ENCODE measurements around the gene ZNF208.

DNA sequence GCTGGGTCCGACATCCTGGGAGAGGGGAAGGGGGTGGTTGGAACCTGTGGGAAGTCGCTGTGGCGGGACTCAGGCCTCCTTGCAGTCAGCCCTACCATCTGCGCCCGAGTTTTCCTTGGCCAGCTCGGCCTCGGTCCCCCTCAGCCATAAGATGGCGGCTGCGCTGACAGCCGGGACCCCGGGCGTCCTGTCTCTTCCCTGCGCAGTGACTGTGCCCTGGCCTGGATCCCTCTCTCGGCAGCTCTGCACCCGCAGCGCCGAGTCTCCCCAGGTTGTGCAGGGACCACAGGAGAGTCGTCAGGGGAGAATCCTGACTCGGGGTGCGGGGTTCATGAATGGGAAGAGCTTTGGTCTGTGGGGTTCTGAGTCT is 41.9 kb upstream of the ZNF208 start:
- TF ChIP-seq, protein P1, sequence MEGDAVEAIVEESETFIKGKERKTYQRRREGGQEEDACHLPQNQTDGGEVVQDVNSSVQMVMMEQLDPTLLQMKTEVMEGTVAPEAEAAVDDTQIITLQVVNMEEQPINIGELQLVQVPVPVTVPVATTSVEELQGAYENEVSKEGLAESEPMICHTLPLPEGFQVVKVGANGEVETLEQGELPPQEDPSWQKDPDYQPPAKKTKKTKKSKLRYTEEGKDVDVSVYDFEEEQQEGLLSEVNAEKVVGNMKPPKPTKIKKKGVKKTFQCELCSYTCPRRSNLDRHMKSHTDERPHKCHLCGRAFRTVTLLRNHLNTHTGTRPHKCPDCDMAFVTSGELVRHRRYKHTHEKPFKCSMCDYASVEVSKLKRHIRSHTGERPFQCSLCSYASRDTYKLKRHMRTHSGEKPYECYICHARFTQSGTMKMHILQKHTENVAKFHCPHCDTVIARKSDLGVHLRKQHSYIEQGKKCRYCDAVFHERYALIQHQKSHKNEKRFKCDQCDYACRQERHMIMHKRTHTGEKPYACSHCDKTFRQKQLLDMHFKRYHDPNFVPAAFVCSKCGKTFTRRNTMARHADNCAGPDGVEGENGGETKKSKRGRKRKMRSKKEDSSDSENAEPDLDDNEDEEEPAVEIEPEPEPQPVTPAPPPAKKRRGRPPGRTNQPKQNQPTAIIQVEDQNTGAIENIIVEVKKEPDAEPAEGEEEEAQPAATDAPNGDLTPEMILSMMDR (IDR thresholded peaks at IDR 0.05; ENCODE audit: insufficient read depth, low read length), result no peak
- TF ChIP-seq POLR2AphosphoS5 (IDR thresholded peaks at IDR 0.05; ENCODE audit: low read depth), result no peak
- TF ChIP-seq GABPA (IDR thresholded peaks at IDR 0.05; ENCODE audit: low read depth), result no peak
